GM21447 (cell line): ENCODE measurements around the gene PDS5A.
"Not testable (repeated sequence)": the region's sequence is repeated elsewhere in the genome, so short reads cannot be mapped to it uniquely, and the experiment has no call there.

Experiments
- ATAC-seq: cut with Tn5 transposase; IDR thresholded peaks from one replicate; pipeline ENCODE4 v1.9.1; 2021; ENCODE audit not compliant: unreplicated experiment

Gene PDS5A

DNA sequence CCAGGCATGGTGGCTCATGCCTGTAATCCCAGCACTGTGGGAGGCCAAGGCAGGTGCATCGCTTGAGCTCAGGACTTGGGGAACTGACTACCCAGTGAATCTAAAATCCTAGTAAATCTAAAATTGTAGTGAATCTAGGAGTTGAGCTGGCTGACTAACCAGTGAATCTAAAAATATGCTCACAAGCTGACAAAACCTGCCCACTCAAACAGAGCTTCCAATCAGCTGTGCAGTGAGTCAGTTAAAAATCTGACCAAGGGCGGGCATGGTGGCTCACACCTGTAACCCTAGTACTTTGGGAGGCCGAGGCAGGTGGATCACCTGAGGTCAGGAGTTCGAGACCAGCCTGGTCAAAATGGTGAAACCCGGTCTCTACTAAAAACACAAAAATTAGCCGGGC is 72.7 kb downstream of the PDS5A start:
- ATAC-seq = not testable (repeated sequence)

DNA sequence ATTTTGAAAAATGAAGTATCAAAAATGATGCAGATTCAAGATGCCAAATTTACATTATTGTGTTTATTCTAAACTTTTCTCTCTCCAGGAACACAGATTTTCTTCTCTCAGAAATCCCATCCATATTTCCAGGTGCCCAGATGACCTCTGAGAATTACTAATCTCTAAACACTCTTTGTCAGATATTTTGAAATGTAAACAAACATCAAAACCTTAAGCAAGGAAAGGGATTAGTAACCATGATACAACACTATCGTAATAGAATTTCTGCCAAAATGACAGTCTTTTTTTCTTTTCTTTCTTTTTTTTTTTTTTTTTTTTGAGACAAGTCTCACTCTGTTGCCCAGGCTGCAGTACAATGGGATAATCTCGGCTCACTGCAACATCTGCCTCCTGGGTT is 76.7 kb downstream of the PDS5A start:
- ATAC-seq = no peak

DNA sequence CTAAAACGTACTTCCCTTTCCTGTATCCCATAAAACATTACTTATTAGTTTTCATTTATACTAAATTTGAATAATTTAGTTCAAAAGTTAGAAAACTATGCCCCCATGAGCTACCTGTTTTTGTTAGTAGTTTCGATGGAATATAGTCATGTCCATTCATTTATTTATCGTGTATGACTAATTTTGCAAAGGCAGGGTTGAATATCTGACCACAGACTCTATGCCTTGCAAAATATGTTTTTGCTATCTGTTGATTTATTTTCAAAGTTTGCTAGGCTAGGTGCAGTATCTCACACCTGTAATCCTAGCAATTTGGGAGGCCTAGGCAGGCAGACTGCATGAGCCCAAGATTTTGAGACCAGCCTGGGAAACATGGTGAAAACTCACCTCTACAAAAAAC is 78.4 kb downstream of the PDS5A start:
- no peak for ATAC-seq

DNA sequence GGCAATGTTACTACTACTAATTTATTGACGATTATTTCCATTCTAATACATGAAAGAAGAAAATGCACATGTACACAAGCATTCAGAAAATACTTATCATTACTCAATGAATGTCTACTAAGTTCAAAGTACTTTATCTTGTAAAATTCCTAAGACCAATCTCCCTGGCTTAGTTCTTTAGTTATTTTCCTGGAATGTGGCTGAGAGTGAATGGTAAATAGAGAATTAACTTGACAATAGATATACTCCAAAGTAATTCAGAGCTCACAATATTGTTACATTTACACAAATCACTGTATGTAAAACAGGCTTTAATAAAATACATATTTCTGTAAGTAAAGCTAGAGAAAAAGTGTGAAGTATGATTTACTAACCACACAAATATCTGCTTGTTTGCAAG is 79.7 kb downstream of the PDS5A start:
- ATAC-seq = no peak

DNA sequence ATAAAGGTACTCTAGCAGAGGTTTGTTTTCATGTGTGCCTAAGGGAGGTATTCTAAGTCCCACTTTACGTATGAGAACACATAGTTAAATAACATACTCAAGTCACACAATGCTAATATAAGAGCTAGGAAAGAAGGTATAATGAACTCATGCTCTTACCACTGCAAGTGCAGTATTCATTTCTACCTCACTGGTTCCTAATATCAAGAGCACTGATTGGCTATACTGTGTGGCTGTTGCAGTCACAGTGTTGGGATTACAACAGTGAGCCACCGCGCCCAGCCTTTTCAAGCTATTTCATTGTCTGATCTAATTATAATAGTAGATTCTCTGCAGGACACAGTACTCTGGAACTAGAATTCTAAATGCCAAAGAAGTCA is 84.0 kb downstream of the PDS5A start:
- no peak for ATAC-seq

DNA sequence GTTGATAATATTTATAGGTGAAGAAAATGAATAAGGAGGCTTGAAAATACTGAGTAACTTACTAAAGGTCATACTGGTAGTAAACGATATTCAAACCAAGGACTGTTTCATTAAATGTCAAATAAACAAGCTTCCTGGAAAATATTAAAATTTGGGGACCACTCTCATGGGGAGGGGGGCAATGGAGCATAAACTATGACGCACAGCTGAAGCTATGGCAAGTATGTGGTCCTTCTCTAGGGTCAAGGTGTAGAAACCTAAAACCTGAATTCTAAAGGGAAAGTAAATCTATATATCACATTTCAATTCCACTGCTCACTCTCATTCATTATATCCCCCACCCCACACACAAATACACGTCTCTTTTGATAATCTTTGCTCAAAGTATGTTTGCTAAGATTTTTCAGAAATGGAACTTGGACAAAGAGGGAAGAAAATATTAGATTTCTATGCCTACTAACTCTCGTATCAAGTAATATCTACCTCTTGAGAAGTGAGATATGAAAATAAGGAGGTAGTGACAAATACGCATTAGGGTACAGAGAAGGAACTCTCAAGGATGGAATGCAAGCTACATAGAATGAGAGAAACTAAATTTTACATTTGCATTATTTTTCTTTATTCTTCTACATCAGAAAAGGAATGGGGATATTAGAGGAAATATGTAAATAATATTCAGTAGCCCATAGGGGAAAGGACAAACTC is 84.6 kb downstream of the PDS5A start:
- ATAC-seq = no peak

DNA sequence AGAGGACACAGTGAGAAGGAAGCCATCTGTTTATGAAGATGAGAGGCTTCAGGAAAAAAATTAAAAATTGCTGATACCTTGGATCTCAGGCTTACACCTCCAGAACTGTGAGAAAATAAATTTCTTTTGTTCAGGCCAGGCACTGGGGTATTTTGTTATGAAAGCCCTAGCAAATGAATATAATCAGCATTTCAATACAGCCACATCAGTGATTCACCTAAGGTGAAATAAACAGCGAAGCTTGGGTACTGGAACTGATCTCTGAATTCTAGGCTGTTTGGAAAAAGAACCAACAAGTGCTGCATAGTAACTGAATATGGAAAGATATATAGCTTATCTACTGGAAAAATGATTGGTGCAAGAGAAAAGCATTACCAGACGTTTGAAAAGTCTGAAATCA is 88.5 kb downstream of the PDS5A start:
- ATAC-seq = no peak

DNA sequence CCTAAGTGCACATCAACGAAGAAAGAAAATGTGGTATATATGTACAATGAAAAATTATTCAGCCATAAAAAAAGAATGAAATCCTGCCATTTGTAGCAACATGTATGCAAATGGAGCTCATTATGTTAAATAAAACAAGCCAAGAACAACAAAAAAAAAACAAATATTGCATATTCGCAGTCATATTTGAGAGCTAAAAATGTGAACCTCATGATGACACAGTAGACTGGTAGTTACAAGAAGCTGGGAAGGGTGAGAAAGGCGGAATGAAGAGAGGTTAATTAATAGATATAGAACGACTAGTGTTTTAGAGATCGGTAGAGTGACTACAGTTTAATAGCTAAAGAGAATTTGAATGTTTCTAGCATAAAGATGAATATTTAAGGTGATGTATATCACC is 89.2 kb downstream of the PDS5A start:
- no peak for ATAC-seq

DNA sequence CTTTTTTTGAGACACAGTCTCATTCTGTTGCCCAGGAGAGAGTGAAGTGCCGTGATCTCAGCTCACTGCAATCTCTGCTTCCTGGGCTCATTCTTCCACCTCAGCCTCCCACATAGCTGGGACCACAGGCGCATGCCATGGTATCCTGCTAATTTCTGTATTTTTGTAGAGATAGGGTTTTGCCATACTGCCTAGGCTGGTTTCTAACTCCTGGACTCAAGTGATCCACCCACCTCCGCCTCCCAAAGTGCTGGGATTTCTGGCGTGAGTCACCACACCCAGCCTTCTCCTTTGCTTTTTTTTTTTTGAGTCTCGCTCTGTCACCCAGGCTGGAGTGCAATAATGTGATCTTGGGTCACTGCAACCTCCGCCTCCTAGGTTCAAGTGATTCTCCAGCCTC is 94.1 kb downstream of the PDS5A start:
- no peak for ATAC-seq

DNA sequence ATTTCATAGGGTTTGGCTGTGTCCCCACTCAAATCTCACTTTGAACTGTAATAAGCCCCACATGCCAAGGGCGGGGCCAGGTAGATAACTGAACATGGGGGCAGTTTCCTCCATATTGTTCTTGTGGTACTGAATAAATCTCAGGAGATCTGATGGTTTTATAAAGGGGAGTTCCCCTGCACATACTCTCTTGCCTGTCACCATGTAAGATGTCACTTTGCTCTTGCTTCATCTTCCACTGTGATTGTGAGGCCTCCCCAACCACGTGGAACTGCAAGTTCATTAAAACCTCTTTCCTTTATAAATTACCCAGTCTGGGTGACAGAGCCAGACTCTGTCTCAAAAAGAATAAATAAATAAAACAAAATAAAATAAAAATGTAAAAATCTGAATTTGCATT is 95.9 kb downstream of the PDS5A start:
- ATAC-seq = no peak

DNA sequence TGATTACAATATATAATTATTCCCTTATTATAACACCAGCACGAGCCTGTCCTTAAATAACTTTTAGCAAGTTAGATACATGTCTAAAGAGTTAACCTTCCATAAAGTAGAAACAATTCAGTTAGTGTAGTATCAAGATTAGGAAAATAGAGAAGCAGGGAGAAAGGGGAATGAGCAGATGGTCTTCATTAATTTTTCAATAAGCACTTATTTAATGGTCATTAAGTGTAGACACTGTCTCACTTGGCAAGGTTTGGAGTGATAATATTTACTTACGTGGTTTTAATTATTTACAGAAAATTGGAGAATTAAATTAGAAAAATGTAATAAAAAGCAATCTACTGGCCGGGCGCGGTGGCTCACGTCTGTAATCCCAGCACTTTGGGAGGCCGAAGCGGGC is 99.7 kb downstream of the PDS5A start:
- no peak for ATAC-seq

DNA sequence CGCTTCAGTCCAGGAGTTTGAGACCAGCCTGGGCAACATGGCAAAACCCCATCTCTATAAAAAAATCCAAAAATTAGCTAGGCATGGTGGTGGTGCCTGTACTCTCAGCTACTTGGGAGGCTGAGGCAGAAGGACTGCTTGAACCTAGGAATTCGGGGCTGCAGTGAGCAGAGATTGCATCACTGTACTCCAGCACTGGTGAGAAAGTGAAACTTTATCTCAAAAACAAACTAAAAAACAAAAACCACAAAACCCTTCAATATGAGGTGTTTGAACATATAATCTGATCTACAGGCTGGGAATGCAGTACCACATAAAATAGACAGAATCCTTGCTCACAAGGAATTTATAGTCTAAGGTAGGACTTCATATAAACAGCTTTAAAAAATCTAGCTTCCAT is 103.9 kb downstream of the PDS5A start:
- no peak for ATAC-seq

DNA sequence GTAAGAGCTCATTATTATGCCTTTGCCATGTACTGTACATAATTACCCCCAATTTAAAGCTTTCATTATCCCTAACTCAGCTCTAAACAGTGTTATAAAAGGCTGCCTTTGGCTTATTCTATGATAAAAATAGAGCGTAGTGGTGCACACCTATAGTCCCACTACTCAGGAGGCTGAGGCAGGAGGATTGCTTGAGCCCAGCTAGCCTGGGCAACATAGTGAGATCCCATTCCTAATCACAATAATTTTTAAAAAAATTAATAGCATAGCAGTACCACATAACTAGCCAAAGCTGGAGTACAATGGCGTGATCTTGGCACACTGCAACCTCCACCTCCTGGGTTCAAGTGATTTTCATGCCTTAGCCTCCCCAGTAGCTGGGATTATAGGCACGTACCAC is 112.4 kb downstream of the PDS5A start:
- no peak for ATAC-seq

DNA sequence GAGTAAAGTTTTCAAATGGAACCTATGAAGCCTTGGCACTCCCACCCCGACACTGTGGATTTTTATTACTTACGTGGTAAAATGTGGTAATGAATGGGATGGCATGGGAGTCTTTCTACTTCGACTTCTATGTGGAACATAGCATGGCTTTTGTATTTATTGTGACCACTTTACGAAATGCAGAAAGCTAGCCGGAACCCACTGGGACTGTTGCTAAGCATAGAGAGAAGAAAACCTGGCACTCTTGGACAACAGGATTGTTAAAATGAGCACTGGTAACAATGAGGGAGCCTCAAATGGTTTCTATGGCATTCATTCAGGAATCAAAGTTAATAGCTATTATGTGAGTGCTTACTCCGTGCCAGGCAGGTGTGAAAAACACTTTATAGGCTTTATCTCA is 113.3 kb downstream of the PDS5A start:
- no peak for ATAC-seq

DNA sequence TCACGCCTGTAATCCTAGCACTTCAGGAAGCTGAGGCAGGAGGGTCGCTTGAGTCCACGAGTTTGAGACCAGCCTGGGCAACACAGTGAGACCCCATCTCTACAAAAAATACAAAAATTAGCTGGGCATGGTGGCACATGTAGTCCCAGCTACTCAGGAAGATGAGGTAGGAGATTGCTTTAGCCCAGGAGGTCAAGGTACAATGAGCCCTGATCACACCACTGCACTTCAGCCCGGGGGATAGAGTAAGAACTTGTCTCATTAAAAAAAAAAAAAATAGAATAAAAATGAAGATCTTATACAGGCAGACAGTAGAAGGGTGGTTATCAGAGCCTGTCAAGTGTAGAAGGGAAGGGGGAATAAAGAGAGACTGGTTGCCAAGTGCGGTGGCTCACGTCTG is 116.9 kb downstream of the PDS5A start:
- ATAC-seq = no peak

DNA sequence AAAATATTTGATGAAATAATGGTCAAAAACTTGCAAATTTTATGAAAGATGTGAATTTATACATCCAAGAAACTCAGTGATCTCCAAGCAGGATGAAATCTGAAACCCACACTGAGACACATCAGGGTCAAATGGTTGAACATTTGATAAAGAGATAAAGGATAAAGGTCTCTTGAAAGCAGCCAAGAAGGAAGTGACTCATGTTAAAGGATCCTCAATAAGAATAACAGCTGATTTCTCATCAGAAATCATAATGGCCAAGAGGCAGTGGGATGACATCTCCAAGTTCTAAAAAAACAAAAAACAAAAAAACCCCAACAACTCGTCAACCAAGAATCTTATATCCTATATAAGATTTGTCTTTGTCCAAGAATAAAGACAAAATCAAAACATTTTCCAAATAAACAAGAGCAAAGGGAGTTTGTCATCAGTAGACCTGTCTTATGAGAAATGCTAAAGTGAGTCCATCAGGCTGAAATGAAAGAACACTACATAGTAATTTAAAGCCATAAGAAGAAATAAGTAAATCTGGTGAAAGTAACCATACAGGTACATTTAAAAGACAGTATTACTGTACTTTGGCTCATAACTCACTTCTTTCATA is 121.7 kb downstream of the PDS5A start:
- no peak for ATAC-seq

DNA sequence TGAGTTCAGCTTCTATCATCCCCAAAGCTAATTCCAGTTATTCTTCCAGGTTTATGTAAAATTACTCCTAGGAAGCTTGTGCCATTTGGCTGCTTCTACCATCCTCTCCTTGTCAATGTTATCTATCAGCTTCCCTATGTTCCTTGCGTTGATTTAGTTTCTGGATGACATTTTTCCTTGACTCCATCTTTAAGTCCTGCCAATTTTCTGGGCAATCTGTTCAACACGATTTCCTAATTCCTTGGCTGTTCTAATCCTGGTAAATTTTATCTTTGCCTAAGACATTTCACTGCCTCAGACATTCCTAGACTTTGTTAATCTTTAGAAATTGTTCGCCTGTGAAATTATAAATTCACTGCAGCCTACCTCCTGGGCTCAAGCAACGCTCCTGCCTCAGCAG is 125.1 kb downstream of the PDS5A start:
- ATAC-seq = no peak

DNA sequence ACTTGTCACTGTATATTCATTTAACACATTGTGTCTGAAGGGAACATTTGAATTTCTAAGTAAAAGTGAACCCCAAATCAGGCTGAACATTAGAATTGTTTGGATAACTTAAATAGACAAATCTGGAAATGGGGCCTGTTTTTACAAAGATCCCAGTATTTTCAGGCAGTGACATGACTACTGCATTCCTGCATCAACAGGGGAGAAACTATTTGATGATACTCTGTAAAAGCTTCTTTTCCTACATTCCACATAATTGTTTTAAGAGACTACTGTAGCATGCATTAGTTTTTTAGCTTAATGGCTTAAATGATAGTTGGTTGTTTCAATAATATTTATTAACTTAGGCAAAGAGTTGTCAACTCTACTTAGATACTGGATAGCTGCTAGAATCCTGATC is 127.0 kb downstream of the PDS5A start:
- no peak for ATAC-seq

DNA sequence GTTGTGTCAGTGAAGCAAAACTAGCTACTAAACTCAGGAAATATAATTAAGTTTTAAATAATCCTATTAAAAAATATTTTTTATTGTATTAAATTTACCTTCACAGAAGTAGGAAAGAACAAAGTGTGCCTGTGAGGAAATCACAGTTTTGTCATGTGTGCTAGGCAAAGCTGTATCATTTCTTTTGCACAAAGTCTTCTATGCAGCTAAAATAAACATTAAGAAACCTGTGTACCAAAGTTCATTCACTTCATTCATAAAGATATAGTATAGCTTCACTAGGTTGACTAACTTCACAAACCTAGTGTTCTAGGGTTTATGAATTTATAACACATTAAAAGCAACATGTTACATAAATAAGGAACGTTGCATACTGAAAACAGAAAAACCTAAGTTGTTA is 131.0 kb downstream of the PDS5A start:
- ATAC-seq = no peak

DNA sequence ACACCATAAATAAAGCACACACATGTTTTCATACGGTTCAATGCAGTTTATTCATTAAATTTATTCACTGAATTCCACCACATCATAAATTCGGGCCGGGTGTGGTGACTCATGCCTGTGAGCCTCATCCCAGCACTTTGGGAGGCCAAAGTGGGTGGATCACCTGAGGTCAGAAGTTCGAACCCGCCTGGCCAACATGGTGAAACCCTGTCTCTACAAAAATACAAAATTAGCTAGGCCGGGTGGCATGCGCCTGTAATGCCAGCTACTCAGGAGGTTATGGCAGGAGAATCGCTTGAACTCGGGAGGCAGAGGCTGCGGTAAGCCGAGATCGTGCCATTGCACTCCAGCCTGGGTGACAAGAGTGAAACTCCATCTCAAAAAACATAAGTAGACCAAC is 131.6 kb downstream of the PDS5A start:
- no peak for ATAC-seq

DNA sequence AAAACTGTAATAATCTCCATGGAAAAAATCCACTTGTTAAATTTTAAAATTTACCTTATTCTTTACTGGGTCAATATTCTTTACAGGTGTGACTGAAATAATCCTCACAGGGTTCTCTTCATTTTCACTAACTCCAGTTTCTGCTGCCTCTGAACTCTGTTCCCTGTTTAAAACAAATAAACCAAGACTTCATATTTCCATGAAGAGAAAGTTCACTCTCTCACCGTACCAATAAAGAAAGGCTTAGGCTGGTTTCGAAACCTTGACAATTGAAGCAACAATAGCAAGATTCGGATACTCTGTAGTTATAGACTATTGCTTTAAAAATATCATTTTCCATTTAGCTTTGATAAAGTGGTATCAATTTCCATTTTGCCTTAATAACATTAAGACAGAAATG is 135.8 kb downstream of the PDS5A start:
- ATAC-seq = no peak

DNA sequence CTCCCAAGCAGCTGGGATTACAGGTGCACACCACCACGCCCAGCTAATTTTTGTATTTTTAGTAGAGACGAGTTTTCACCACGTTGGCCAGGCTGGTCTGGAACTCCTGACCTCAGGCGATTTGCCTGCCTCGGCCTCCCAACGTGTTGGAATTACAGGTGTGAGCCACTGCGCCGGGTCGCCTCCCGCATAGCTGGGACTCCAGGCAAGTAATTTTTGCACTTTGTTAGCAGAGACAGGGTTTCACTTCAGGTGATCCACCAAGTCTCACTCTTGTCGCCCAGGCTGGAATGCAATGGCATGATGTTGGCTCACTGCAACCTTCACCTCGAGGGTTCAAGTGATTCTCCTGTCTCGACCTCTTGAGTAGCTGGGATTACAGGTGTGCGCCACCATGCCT is 137.2 kb downstream of the PDS5A start:
- not testable (repeated sequence) for ATAC-seq

DNA sequence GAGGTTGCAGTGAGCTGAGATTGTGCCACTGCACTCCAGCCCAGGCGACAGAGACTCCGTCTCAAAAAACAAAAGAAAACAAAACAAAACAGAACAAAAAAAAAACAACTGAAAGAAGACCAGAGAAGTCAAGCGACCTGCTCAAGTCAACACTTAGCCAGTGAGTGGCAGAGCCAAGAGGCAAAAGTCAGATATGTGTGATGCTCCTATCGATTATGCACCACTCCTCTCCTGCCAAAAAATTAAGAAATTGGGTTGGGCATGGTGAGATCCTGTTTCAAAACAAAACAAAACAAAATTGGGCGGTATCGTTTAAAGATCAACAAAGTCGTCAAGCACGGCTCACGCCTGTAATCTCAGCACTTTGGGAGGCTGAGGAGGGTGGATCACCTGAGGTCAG is 137.7 kb downstream of the PDS5A start:
- no peak for ATAC-seq
